Measurements from ENCODE around the gene MBD5.

The MBD5 gene

GRCh38 chr2:148546270-148546669, 525.4 kb downstream of the MBD5 start:
- Histone ChIP-seq H3K4me1 (ENCODE audit: low read length) (no peaks in the 10 kb centered on the region), H3K27me3 (ENCODE audit: low read depth, low read length) (no peaks in the 10 kb centered on the region), H3K36me3 (replicated peaks; ENCODE audit: low read depth, low read length) (no peaks in the 10 kb centered on the region), H3K79me2 (ENCODE audit: low read length) (no peaks in the 10 kb centered on the region), H2AFZ (ENCODE audit: low read depth, low read length) (no peak overlapping the region), H3K4me3 (ENCODE audit: low read length) (no peak overlapping the region), H3K27ac (ENCODE audit: low read length) (no peak overlapping the region), H4K20me1 (ENCODE audit: insufficient read depth, low read length) (no peaks in the 10 kb centered on the region), H3K9ac (ENCODE audit: low read length) (no peak overlapping the region), H3K4me2 (ENCODE audit: low read length) (no peak overlapping the region), H3K9me3 (ENCODE audit: insufficient read depth, low read length) (no peaks in the 10 kb centered on the region)
- TF ChIP-seq EZH2phosphoT487 (IDR thresholded peaks at IDR 0.05; ENCODE audit: low read depth) (no peak), CTCF (IDR thresholded peaks at IDR 0.05; ENCODE audit: low read depth, low read length) (no peak)

- Histone ChIP-seq H4K20me1 (ENCODE audit: insufficient read depth, low read length) (no peaks in the 10 kb centered on the region), H3K79me2 (ENCODE audit: low read length) (no peaks in the 10 kb centered on the region), H2AFZ (ENCODE audit: low read depth, low read length) (no peak overlapping the region), H3K4me3 (ENCODE audit: low read length) (no peak overlapping the region), H3K9ac (ENCODE audit: low read length) (no peak overlapping the region), H3K36me3 (replicated peaks; ENCODE audit: low read depth, low read length) (no peaks in the 10 kb centered on the region), H3K4me1 (ENCODE audit: low read length) (peaks cover 6% of the 10 kb centered on the region; the same call in 1 of the 2 replicates), H3K9me3 (ENCODE audit: insufficient read depth, low read length) (no peaks in the 10 kb centered on the region), H3K4me2 (ENCODE audit: low read length) (no peak overlapping the region), H3K27me3 (ENCODE audit: low read depth, low read length) (no peaks in the 10 kb centered on the region), H3K27ac (ENCODE audit: low read length) (no peak overlapping the region)
- no peak for TF ChIP-seq EZH2phosphoT487 (IDR thresholded peaks at IDR 0.05; ENCODE audit: low read depth)
- no peak for TF ChIP-seq CTCF (IDR thresholded peaks at IDR 0.05; ENCODE audit: low read depth, low read length)
These were observed 528.0 kb downstream of the MBD5 start for GRCh38 chr2:148548716-148549400.

- Histone ChIP-seq H4K20me1 (ENCODE audit: insufficient read depth, low read length) (no peaks in the 10 kb centered on the region), H3K9ac (ENCODE audit: low read length) (peak overlapping the region; percentile 53), H3K9me3 (ENCODE audit: insufficient read depth, low read length) (no peaks in the 10 kb centered on the region), H3K27ac (ENCODE audit: low read length) (no peak overlapping the region), H3K27me3 (ENCODE audit: low read depth, low read length) (no peaks in the 10 kb centered on the region), H3K79me2 (ENCODE audit: low read length) (no peaks in the 10 kb centered on the region), H3K36me3 (replicated peaks; ENCODE audit: low read depth, low read length) (no peaks in the 10 kb centered on the region), H3K4me3 (ENCODE audit: low read length) (peak overlapping the region; percentile 79), H2AFZ (ENCODE audit: low read depth, low read length) (peak overlapping the region; percentile 97), H3K4me2 (ENCODE audit: low read length) (peak overlapping the region; percentile 85), H3K4me1 (ENCODE audit: low read length) (peaks cover 6% of the 10 kb centered on the region; the same call in 1 of the 2 replicates)
- TF ChIP-seq EZH2phosphoT487 (IDR thresholded peaks at IDR 0.05; ENCODE audit: low read depth) (no peak), CTCF (IDR thresholded peaks at IDR 0.05; ENCODE audit: low read depth, low read length) (no peak)
These were observed 531.9 kb downstream of the MBD5 start for GRCh38 chr2:148552675-148553331.

- H3K4me3 ChIP-seq (ENCODE audit: low read length) = peak overlapping the region; percentile 79
- H3K4me2 ChIP-seq (ENCODE audit: low read length) = peak overlapping the region; percentile 85
- TF ChIP-seq EZH2phosphoT487 (IDR thresholded peaks at IDR 0.05; ENCODE audit: low read depth) = no peak
- no peak for TF ChIP-seq CTCF (IDR thresholded peaks at IDR 0.05; ENCODE audit: low read depth, low read length)
- H3K36me3 ChIP-seq (replicated peaks; ENCODE audit: low read depth, low read length) = no peaks in the 10 kb centered on the region
- H3K9me3 ChIP-seq (ENCODE audit: insufficient read depth, low read length) = no peaks in the 10 kb centered on the region
- H2AFZ ChIP-seq (ENCODE audit: low read depth, low read length) = peak overlapping the region; percentile 97
- no peaks in the 10 kb centered on the region for H3K79me2 ChIP-seq (ENCODE audit: low read length)
- H3K27me3 ChIP-seq (ENCODE audit: low read depth, low read length) = no peaks in the 10 kb centered on the region
- no peaks in the 10 kb centered on the region for H4K20me1 ChIP-seq (ENCODE audit: insufficient read depth, low read length)
- H3K4me1 ChIP-seq (ENCODE audit: low read length) = peaks cover 6% of the 10 kb centered on the region; the same call in 1 of the 2 replicates
- H3K9ac ChIP-seq (ENCODE audit: low read length) = peak overlapping the region; percentile 53
- no peak overlapping the region for H3K27ac ChIP-seq (ENCODE audit: low read length)
These were observed 532.5 kb downstream of the MBD5 start for GRCh38 chr2:148553332-148553887.

All from OCI-LY3 (cell line).